ENCODE results near the gene VMP1.

DNA sequence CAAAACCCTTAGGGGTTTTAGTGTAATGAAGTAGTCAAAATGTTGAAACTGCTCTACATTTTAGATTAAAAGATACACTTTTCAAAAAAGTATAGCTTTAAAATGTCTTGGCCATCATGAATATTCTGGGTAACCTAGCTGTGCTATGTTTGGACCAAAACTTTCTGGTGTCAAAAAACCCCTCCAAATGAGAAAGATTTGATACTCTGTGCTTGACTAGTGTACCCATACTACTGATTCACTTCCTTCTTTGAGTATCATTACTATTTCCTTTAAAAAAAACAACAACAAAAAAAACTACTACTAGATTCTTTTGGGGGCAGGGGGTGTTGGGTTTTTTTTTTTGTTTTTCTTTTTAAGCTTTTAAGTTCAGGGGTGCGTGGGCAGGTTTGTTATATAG lies 37.5 kb upstream of the VMP1 start:
- TF ChIP-seq, protein P1, sequence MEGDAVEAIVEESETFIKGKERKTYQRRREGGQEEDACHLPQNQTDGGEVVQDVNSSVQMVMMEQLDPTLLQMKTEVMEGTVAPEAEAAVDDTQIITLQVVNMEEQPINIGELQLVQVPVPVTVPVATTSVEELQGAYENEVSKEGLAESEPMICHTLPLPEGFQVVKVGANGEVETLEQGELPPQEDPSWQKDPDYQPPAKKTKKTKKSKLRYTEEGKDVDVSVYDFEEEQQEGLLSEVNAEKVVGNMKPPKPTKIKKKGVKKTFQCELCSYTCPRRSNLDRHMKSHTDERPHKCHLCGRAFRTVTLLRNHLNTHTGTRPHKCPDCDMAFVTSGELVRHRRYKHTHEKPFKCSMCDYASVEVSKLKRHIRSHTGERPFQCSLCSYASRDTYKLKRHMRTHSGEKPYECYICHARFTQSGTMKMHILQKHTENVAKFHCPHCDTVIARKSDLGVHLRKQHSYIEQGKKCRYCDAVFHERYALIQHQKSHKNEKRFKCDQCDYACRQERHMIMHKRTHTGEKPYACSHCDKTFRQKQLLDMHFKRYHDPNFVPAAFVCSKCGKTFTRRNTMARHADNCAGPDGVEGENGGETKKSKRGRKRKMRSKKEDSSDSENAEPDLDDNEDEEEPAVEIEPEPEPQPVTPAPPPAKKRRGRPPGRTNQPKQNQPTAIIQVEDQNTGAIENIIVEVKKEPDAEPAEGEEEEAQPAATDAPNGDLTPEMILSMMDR (conservative IDR thresholded peaks at IDR 0.05; ENCODE audit: low read depth, low read length) = no peak
- no peak for TF ChIP-seq EZH2 (IDR thresholded peaks at IDR 0.05; ENCODE audit: borderline replicate concordance, low read depth, low read length, poor library complexity, severe bottlenecking)

Data from A673 (cell line).